ENCODE results near the gene ADAMTS13.

Gene ADAMTS13

DNA sequence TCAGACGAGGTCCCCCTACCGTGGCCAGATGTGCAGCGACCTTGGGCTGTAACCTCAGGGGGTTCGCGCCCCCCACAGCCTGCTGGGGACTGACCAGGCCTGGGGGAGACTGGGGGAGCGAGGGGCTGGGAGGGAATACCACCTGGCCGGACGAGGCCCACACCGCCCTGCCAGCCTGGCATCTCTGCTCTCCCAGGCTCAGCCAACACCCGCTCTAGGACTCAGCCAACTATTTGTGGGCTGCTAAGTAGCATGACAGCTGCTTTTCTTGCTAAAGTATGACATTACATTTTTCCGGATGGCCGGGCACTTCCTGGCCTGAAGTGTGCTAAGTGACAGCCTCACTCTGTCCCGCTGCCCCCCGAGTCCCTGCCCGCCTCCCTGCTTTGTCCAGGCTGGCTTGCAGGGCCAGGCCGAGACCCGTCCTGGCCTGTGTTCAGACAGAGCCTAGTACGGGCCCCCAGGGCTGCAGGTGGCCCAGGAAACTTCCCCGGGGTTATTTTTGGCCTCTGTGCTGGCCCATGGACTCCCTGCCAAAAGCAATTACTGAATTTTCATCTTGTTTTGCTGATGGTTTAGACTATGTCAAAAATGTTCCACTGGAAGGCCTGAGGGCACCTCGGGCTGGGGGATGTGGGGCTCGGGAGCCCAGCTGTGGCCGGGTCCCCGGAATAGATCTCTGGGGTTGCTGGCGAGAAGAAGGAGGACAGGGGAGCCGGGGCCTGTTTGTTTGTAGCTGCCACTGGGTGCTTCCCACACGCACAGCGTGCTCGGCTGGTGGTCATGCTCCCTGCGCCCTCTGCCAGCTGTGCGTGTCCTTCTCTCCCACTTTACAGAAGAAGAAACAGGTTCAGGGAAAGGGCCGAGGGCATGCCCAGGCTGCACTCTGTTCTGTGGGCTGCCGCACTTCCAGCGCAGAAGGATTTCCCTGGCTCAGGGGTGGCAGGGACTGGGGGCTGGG lies 70.2 kb downstream of the ADAMTS13 start:
- no peak for DNase-seq

DNA sequence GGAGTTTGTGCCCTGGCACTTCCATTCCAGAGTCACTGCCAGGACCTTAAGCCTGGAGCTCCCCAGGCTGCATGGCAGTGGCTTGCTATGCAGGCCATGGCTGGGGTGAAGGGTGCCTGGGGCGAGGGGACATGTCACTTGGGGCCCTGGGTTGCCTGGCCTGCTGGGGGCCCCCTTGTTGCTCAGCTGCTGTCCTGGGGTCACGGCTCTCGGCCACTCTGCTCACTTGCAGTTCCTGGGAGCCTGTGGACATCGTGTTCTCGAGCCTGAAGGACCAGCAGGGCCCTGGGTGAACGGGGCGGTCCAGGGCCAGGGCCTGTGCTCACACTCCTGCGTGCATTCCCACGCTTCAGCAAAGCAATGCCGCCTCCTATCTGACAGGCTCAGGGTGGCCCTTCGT lies 71.3 kb downstream of the ADAMTS13 start:
- DNase-seq: no peak

DNA sequence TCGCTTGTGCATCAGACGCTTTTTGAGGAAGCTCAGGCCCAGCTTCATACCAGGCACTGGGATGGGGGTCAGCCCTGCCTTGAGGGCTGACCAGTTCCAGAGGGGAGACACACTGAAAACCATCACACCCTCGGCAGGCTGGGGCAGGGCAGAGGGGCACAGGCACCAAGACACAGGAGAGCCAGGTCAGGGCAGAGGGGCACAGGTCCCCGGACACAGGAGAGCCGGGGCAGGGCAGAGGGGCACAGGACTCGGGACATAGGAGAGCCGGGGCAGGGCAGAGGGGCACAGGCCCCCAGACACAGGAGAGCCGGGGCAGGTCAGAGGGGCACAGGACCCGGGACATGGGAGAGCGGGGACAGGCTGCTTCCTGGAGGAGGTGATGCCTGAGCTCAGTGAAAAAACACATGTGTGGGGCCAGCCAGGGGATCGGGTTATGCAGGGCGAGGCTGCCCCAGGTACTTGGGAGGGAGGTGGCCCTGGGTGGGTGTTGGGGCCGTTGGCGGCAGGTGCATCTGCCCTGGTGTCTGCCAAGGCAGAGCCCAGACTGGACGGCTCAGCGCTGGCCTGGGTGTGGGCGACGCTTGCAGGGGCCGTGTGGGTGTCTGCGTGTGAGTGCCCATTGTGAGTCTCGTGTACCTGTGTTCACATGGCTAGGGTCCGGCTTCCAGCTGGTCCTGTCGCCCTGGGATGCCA lies 71.8 kb downstream of the ADAMTS13 start:
- DNase-seq: no peak

DNA sequence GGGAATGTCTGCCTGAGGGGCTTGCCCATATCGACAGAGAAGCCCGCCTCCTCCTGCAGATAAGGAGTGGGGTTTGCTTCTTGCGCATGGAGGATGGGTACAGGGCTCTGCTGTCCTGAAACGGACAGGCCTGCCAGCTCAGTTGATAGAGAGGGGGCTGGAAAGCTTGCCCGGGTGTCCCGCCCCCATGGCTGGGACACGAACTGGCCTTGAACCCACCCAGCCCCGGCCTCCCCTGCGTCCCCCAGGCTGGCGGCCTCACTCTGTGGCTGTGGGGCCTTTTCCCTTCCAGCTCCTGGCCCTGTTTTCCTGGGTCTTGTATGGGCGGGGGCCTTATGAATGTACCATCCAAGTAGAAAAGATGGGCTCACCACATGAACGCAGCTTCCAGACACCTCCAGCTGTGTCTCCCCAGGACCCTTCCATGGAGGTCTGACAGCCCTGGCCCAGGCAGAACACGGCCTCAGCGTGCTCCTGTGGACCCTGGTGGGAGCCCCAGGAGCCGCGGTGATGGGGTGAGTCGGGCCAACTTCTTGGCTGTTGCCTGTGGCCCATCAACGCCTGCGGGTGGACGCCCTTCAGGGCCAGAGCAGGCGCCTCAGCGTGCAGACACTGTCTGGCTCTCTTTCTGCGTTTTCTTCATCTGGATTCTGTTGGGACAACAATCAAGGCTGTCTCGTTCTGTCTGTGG lies 72.6 kb downstream of the ADAMTS13 start:
- no peak for DNase-seq

DNA sequence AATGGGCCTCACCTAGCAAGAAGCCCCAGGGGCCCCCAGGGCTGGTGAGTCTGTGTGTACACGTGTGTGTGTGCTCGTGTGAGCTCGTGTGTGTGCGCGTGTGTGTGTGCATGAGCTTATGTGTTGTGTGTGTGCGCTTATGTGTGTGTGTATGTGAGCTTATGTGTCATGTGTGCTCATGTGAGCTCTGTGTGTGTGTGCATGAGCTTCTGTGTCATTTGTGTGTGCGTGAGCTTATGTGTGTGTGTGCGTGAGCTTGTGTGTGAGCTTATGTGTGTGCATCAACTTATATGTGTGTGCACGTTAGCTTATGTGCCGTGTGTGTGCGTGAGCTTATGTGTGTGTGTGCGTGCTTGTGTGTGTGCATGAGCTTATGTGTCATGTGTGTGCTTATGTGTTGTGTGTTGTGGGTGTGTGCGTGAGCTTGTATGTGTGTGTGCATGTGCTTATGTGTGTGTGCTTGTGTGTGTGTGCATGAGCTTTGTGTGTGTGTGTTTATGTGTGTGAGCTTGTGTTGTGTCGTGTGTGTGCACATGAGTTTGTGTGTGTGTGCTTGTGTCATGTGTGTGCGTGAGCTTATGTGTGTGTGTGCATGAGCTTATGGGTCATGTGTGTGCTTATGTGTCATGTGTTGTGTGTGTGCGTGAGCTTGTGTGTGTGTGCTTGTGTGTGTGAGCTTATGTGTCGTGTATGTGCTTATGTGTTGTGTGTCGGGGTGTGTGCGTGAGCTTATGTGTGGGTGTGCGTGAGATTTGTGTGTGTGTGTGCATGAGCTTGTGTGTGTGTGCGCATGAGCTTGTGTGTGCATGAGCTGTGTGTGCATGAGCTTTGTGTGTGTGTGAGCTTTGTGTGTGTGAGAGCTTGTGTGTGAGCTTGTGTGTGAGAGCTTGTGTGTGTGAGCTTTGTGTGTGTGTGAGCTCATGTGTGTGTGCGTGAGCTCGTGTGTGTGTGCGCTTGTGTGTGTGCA lies 73.4 kb downstream of the ADAMTS13 start:
- no peak for DNase-seq

DNA sequence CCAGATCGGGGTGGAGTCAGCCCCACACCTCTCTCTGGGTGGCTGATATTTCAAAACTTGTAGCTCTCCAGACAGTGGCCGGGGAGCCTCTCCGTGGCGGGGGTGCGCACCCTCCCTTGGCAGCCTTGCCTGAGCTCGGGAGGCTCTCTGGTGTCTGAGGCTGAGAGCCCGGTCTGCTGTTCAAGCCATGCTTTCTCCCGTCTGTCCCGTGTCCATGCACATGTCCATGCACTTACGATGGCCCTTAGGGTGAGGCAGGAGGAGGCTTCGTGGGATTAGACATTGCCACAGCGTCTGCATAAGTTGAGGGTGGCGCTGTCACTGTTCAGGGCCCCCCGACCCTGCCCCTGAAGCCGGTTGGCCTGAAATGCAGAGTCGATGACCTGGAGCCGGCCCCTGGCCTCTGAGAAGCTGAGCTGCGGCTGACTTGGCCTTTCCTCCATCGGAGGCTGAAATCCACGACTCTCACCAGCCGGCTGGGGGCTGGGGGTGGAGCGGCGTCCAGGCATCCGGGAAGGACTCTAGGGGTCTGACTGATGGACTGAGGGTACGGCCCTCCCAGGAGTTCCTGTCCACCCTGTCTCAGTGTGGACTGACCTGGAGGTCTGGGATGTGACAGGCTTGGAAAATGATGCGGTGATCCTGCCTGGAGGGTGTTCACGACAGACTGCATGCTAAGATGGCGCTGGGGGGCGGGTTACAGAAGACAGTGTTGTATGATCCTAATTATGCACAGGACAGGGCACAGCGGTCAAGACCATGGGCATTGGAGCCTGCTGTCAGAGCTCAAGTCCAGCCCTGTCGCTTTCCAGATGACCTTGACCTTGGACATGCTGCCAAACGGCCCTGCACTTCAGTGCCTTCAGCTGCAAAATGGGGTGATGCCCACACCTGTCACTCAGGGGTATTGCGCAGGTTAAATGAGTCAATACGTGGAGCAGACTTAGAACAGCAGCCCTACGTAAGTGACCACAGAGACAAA lies 75.0 kb downstream of the ADAMTS13 start:
- DNase-seq: no peak

DNA sequence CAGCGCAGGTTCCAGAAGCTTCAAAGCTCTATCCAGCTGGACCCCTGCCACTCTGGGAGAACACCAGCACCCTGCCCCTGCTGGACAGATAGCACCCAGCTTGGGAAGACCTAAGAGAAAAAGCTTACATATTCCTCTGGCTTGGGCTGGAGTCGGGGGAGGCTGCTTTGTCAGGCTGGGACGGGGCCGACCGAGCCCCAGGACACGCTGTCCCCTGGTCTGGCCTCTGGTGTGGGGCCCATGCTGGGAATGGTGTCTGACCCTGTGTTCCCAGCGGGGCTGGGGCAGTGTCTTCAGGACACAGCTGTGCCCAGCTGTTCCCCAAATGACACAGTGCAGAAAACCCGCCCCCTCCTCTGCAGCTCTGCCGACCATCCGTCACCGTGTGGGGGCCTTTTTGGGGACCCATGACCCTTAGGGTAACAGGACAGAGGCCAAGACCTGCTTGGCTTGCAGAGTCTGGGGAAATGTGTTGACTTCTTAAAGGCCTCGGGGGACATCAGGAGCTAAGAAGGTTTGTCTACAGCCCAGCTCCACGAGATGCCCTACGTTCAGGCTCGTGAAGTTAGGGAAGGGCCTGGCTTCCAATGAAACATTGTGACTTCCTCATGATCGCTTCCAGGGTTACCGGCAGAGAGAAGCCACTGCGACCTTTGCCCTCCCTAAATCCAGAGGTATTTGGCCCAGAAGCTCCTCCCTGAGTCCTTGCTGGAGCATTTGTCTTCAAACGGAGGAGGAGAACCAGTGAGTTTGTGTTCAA lies 77.1 kb downstream of the ADAMTS13 start:
- no peak for DNase-seq

DNA sequence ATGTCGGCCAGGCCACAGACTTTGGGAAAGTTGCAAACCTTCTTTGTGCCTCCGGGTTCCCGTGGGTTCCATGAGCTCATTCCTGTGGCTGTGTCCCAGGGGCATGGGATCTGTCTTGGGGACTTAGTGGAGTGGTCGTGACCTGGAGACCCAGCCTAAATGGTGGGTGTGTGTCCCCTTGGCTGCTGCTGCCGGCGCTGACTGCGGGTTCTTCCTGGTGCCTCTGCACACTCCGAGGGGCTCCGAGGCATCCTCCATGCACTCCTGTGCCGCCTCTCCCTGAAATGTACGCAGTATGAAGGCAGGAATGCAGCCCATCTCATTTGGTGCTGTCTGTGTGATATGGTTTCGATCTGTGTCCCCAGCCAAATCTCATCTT lies 77.7 kb downstream of the ADAMTS13 start:
- no peak for DNase-seq

DNA sequence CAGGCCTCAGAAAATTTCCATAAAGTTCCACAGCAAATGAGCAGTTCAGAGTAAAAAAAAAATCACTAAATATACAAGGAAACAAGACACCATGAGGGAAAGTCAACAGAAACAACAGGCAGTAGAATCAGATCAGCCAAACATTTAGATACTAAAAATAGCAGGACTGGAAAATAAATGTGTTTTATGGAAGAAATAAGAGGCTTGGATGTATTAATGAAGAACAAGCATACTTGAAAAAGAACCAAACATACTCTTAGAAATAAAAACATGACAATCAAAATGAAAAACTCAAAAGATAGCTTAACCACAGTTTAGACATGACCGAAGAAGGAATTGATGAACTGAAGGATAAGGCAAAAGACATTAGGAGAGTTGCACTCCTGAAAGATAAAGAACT lies 79.9 kb downstream of the ADAMTS13 start:
- no peak for DNase-seq

DNA sequence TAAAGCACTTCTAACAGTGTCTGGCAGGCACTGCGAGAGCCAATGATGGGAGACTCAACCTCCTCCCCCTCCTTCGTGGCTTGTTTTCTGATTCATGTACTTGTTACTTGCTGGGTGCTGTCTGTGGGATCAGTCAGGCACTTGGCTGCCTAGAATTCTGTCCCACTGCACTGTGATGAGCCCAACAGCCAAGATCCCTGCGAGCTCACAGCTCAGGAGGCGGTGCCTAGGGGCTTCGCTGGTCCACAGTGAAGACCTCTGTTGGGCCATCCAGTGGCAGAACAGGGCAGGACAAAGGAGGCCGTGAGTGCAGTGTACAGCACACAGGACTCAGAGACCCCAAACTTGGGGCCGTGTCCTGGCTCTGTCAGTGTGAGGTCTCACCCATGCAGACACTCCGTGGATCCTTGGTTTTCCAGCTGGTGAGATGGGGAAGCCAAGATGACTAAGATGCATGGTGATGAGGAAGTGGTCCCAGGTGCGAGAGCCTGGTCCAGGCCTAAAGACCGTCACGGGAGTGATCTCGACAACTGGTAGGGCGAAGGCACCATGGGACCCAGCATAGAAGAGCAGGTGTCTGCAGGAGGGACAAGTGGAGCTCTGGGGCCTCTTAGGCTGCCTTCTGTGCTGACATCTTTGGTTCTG lies 83.1 kb downstream of the ADAMTS13 start:
- DNase-seq: no peak

DNA sequence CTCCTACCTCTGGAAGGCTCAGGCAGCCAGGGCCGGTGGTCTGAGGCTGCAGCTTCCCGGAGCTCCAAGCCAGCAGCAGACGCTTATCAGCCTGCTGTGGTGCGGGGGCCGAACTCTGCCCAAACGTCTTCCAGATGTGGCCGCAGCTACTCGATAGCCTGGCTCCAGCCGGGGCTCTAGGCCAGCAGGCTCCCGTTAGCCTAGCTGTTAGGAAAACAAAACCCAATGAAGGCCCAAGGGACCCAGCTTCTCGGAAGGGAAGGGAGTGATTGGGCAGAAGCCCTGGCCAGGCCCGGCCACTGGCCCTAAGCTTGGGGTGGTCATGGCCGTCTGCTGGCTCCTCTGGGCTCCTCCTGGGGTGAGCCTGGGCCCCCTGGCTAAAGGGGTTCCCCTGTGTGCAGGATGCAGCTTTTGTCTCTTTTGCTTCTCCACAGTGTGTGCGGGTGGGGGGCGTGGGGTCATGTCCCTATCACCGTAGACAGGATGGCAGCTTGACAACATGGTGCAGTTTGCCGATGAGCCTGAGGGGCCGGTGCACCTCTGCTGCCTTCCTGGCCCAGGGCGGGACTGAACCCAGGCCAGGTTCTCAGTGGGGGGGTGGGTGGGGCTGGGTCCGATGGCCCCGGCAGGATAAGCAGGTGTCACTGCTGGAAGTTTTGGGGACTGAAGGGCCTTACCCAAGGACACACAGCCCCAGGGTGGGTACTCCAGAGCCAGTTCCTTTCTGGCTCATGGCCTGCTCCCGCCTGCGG lies 83.9 kb downstream of the ADAMTS13 start:
- no peak for DNase-seq

DNA sequence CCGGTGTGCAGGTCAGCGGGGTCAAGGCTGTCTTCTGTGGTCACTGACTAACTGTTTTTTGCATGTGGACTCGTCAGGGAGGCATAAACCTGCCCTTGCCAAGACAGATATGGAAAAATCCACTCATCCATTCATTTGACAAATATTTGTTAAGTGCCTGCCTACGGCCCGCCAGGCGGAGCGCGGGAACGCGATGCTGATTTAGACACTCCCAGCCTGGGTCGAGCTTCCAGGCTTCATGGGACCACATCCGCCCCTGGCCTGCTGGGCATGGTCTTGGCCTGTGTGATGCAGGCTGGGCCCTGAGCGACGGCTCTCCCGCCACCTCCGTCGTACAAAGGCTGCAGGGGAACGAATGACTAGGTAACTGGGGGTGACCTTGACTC lies 84.5 kb downstream of the ADAMTS13 start:
- DNase-seq: no peak

DNA sequence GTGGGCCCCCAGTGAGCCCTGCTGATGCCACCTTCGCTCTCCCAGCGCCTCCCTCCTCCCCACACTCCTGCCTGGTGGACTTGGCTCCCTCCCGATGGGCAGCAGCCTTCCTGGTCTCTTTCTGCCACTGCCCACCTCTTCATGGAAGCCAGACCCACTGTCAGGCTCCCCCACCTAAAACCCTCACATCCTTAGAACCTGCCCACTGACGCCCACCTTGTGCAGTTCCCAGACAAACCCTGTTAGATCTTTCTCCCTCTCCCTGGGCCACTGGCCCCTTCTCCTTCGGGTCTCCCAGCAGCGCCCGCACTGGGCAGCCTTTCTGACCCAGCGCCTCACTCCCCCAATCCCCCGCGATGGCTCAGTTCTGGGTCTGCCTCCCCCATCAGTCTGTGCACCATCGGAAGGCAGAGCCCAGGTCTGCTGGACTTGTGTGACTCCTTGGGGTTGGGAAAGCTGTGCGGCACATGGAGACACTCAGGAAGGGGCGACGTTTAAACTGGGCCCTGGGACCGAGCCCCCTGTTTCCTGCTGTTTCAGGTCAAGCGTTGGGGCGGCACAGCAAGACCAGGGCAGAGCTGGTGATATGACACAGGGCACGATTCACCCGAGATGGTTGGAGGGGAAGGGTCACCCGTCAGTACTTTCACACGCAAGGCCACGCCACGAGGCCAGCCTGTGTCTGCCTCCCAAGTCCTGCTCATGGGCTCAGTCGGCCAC lies 85.2 kb downstream of the ADAMTS13 start:
- DNase-seq: no peak

DNA sequence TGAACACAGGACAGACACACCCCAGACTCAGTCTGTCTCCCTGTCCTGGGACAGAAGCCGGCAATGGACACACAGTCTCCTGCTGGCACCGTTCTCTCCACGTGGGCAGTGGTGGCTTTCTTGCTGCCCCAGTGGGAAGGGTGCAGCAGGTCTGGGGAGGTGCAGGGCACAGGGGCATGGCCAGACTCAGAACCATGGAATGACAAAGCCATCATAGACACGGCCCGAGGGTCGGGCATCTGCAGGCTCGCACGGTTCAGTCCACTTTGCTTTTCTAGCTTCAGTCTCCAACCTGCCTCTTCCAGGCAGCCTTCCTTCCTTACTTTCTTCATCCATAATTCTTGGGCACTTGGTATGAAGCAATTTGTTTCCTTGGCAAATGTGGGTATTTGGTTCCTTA lies 85.9 kb downstream of the ADAMTS13 start:
- no peak for DNase-seq
